MCF 10A (cell line): ENCODE results near the gene STK40. TPM values are rescaled to one million over a fixed set of nuclear protein-coding genes. Genes with fewer than 3 reads are reported as not detected.
A peak's percentile ranks its signal among the peaks of the same experiment; 100 is the strongest.

Source experiments
- BruUV-seq: library from RNA; stranded (reverse); fragments of 400-500 nt; replicated peaks from 2 replicates; lab custom pipeline; 2021; lab: Mats Ljungman, UMichigan
- CTCF ChIA-PET: fragments of 300-600 bp; sonication (Branson Sonifier 250); formaldehyde crosslinking; extraction: SDS; loops from one replicate; lab custom pipeline; 2021; ENCODE audit warnings: antibody characterized with exemption, inconsistent platforms; lab: Yijun Ruan, JAX
- POLR2A ChIA-PET: fragments of 300-600, 350-650 bp; sonication (Branson Sonifier 250); formaldehyde crosslinking; extraction: SDS; loops from one replicate; lab custom pipeline; 2020; ENCODE audit warnings: antibody characterized with exemption, inconsistent platforms; lab: Yijun Ruan, JAX
- DNase-seq: peaks from one replicate; pipeline ENCODE4 v3.0.0-alpha.2; 2018; ENCODE audit not compliant: unreplicated experiment
- H3K27ac Mint-ChIP-seq: one replicate; pipeline ENCODE4 v1.8.0; 2022; ENCODE audit warnings: mild to moderate bottlenecking, low read depth, mixed read lengths; ENCODE audit not compliant: unreplicated experiment
- H3K27me3 Mint-ChIP-seq: one replicate; pipeline ENCODE4 v1.8.0; 2022; ENCODE audit warnings: mixed read lengths; ENCODE audit not compliant: insufficient read depth, unreplicated experiment
- H3K36me3 Mint-ChIP-seq: one replicate; pipeline ENCODE4 v1.8.0; 2022; ENCODE audit warnings: mild to moderate bottlenecking, moderate library complexity, mixed read lengths; ENCODE audit not compliant: insufficient read depth, unreplicated experiment
- H3K4me1 Mint-ChIP-seq: one replicate; pipeline ENCODE4 v1.8.0; 2022; ENCODE audit warnings: mixed read lengths; ENCODE audit not compliant: insufficient read depth, unreplicated experiment
- H3K4me3 Mint-ChIP-seq: one replicate; pipeline ENCODE4 v1.8.0; 2022; ENCODE audit warnings: mild to moderate bottlenecking, moderate library complexity, mixed read lengths; ENCODE audit not compliant: unreplicated experiment
- H3K9me3 Mint-ChIP-seq: one replicate; pipeline ENCODE4 v1.8.0; 2022; ENCODE audit warnings: mixed read lengths; ENCODE audit not compliant: unreplicated experiment
- intact Hi-C: fragments of 100-400 bp; cut with micrococcal nuclease; formaldehyde crosslinking; loops from 2 replicates; pipeline ENCODE4 v1.14.1; 2022
- total RNA-seq: library from RNA; stranded (reverse); gene quantifications from 2 replicates; pipeline ENCODE4 v1.2.3, GENCODE V29; 2022
- TF ChIP-seq, protein P1 (sequence below): fragments of 200-600 bp; IDR thresholded peaks from one replicate; pipeline ENCODE4 v1.8.0; 2022; ENCODE audit warnings: antibody characterized with exemption, mild to moderate bottlenecking; ENCODE audit not compliant: unreplicated experiment

Gene STK40
- total RNA-seq, 1 experiment from 2014 or later, result 44.0 TPM

DNA sequence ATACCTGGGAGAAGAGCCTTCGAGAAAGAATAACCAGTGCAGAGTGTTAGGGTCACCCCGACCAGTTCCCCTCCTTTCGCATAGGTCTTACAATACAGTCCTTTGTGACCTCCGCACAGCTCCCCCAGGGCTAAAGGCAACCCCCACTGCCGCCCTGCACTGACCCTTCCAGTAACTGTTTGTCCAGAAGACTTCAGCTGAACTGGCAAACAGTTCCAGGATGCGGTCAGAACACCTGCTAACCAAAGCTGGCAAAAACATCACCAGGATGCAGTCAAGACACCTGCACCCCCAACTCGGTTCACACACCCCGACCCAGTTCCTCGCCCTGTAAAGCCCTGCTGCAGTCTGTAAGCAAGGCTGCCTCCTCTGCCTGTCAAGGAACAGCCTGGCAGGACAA is 55.9 kb downstream of the STK40 start:
- BruUV-seq, result no TSS peak
- no peak for DNase-seq
- Mint-ChIP-seq H3K27me3 (no peaks in the 10 kb centered on the region), H3K36me3 (peaks cover 15% of the 10 kb centered on the region), H3K4me3 (no peak overlapping the region), H3K4me1 (peaks cover 24% of the 10 kb centered on the region), H3K9me3 (no peaks in the 10 kb centered on the region), H3K27ac (no peak overlapping the region)
- POLR2A ChIA-PET, result no interaction called here
- TF ChIP-seq, protein P1, sequence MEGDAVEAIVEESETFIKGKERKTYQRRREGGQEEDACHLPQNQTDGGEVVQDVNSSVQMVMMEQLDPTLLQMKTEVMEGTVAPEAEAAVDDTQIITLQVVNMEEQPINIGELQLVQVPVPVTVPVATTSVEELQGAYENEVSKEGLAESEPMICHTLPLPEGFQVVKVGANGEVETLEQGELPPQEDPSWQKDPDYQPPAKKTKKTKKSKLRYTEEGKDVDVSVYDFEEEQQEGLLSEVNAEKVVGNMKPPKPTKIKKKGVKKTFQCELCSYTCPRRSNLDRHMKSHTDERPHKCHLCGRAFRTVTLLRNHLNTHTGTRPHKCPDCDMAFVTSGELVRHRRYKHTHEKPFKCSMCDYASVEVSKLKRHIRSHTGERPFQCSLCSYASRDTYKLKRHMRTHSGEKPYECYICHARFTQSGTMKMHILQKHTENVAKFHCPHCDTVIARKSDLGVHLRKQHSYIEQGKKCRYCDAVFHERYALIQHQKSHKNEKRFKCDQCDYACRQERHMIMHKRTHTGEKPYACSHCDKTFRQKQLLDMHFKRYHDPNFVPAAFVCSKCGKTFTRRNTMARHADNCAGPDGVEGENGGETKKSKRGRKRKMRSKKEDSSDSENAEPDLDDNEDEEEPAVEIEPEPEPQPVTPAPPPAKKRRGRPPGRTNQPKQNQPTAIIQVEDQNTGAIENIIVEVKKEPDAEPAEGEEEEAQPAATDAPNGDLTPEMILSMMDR, result no peak
- CTCF ChIA-PET, result no interaction called here
- intact Hi-C loops, result loop anchor here (10.0 kb wide), 1 partner anchor 1385 kb away; no protein-coding TSS in a partner anchor

- no peak for DNase-seq
- intact Hi-C loops, result loop anchor here (10.0 kb wide), 1 partner anchor 1386 kb away; no protein-coding TSS in a partner anchor
Measured at GRCh38 chr1:36328713-36329112, 57.0 kb downstream of the STK40 start.

DNA sequence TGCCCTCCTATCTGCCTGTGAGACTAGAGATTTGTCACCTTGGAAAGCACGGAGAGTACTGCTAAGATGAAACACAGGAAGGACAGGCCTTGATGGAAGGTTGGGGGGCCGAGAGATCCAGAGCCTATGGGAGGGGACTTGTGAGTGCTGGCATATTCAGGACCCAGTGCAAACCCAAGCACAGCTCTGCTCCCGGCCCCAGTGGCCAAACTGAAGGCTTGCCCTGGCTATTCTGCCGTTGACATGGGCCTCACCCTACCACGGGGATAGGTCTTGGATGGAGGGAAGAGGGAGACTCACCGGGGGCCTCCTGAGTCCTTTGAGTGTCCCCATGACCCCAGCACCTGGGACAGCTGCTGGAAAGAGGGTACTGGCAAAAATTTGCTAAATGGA is 57.6 kb downstream of the STK40 start:
- Mint-ChIP-seq H3K27me3 (no peaks in the 10 kb centered on the region), H3K9me3 (no peaks in the 10 kb centered on the region), H3K27ac (peak overlapping the region; percentile 7), H3K36me3 (peaks cover 15% of the 10 kb centered on the region), H3K4me3 (no peak overlapping the region), H3K4me1 (peaks cover 24% of the 10 kb centered on the region)
- POLR2A ChIA-PET, result no interaction called here
- no peak for DNase-seq
- BruUV-seq, result no TSS peak
- CTCF ChIA-PET, result interaction anchor here (0.8 kb wide), 1 partner anchor 14 kb away, joined by 3 read pairs; no protein-coding TSS in a partner anchor
- intact Hi-C loops, result loop anchor here (10.0 kb wide), 1 partner anchor 1387 kb away; no protein-coding TSS in a partner anchor
- TF ChIP-seq, protein P1, result no peak

More at GRCh38 chr1:36328713-36329112, 57.0 kb downstream of the STK40 start:
- no peaks in the 10 kb centered on the region for H3K9me3 Mint-ChIP-seq
- H3K27ac Mint-ChIP-seq, result no peak overlapping the region
- H3K4me3 Mint-ChIP-seq, result no peak overlapping the region
- peaks cover 24% of the 10 kb centered on the region for H3K4me1 Mint-ChIP-seq
- peaks cover 15% of the 10 kb centered on the region for H3K36me3 Mint-ChIP-seq
- POLR2A ChIA-PET, result interaction anchor here (1.0 kb wide), 1 partner anchor 20 kb away, joined by 3 read pairs; no protein-coding TSS in a partner anchor
- TF ChIP-seq, protein P1, result no peak
- CTCF ChIA-PET, result interaction anchor here (0.8 kb wide), 1 partner anchor 14 kb away, joined by 3 read pairs; no protein-coding TSS in a partner anchor
- H3K27me3 Mint-ChIP-seq, result no peaks in the 10 kb centered on the region
- no TSS peak for BruUV-seq

- Mint-ChIP-seq H3K4me3 (no peak overlapping the region), H3K27me3 (no peaks in the 10 kb centered on the region), H3K9me3 (no peaks in the 10 kb centered on the region), H3K4me1 (peaks cover 24% of the 10 kb centered on the region), H3K27ac (peak overlapping the region; percentile 7), H3K36me3 (peaks cover 15% of the 10 kb centered on the region)
- intact Hi-C loops, result loop anchor here (10.0 kb wide), 1 partner anchor 1387 kb away; no protein-coding TSS in a partner anchor
- POLR2A ChIA-PET, result interaction anchor here (0.6 kb wide), 1 partner anchor 20 kb away, joined by 5 read pairs; no protein-coding TSS in a partner anchor
- DNase-seq, result peak; percentile 55
- TF ChIP-seq, protein P1, result no peak
- CTCF ChIA-PET, result interaction anchor here (0.5 to 1.4 kb wide), 3 partner anchors 28 to 954 kb away, joined by 3 to 4 read pairs (median 3); no protein-coding TSS in a partner anchor
- BruUV-seq, result no TSS peak
Measured at GRCh38 chr1:36327421-36328087, 58.2 kb downstream of the STK40 start.
